Activated T-cell treated with anti-CD3 and anti-CD28 coated beads, Interleukin-2, amount 50 U/mL, for 72 hours (primary cell): ENCODE results near the gene KCTD12. TPM values are rescaled to one million over a fixed set of nuclear protein-coding genes. Genes with fewer than 3 reads are reported as not detected.
A peak's percentile ranks its signal among the peaks of the same experiment; 100 is the strongest.
"Not testable (repeated sequence)": the region's sequence is repeated elsewhere in the genome, so short reads cannot be mapped to it uniquely, and the experiment has no call there.

ENCODE experiments used
- ATAC-seq, 2 donors: fragments of 150-1000 bp; cut with Tn5 transposase; replicated peaks in 1 of 2; 2 replicates each; pipeline ENCODE4 v1.10.0; 2021; ENCODE audit warnings: moderate library complexity in 2 of 2, mild to moderate bottlenecking in 1 of 2
- DNase-seq, 2 donors: peaks; one replicate each; pipeline ENCODE4 v3.0.0; 2021 to 2022; ENCODE audit warnings: mixed read lengths in 1 of 2
- H3K27ac Mint-ChIP-seq: one replicate; pipeline ENCODE4 v1.8.0; 2022; ENCODE audit warnings: mild to moderate bottlenecking, moderate library complexity, mixed read lengths
- H3K27me3 Mint-ChIP-seq: one replicate; pipeline ENCODE4 v1.8.0; 2022; ENCODE audit warnings: low read depth, mixed read lengths
- H3K36me3 Mint-ChIP-seq, 2 donors: one replicate each; pipeline ENCODE4 v1.8.0; 2022; ENCODE audit warnings: mixed read lengths in 2 of 2, mild to moderate bottlenecking in 1 of 2; ENCODE audit not compliant: insufficient read depth in 2 of 2
- H3K4me1 Mint-ChIP-seq: one replicate; pipeline ENCODE4 v1.8.0; 2022; ENCODE audit warnings: low read depth, mixed read lengths
- H3K4me3 Mint-ChIP-seq, 2 donors: one replicate each; pipeline ENCODE4 v1.8.0; 2022; ENCODE audit warnings: mild to moderate bottlenecking in 2 of 2, mixed read lengths in 2 of 2, moderate library complexity in 2 of 2
- H3K9me3 Mint-ChIP-seq, 2 donors: one replicate each; pipeline ENCODE4 v1.8.0; 2022; ENCODE audit warnings: mixed read lengths in 2 of 2
- total RNA-seq, 2 donors: library from RNA; stranded (reverse); gene quantifications; one replicate each; pipeline ENCODE4 v1.2.3, GENCODE V29; 2022

KCTD12 gene
- total RNA-seq: 1 to 10 TPM; 3.3 to 6.6 TPM

DNA sequence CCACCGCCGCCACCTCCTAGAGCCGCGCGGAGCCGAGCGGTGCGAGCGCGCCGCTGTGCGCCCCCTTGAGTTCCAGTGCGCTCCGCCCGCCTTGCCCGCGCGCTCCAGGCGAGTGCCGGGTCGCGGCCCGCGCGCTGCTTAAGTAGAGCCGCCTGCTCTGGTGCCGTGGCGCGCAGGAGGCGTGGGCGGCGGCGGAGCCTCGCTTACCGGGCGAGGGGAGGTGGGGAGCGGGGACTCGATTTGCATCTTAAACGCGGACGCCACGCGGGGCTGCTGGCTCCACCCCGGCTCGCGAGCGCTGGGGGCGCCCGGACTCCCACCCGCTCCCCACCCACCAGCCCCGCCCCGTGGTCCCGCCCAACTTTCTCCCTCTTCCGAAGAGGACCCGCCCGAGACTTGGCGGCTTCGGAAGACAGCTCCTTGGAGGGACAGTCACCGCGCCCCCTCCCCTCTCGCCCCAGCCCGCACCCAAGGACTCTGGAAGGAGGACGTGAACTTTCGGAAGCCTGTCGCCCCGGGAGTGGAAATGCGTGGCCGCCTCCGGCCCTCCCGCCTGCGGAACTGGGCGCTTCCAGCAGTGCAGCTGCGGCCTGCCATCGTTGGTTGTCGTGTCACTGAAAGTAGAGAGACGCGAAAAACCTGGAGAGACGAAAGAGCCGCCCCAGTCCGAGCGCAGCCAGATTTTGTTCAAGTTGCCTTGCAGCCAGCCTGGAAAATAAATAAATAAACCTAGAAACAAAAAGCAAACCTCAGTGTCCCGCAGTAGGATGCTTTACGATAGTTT is at the start of gene KCTD12:
Gene KCTD12, minus strand, starts transcription at position 114 of the 784 bp plus-strand sequence. CDS start 257 bp downstream, outside the sequence.
- DNase-seq (peak; percentile 79 to 82), ATAC-seq (peak; percentile 79 to 81)
- Mint-ChIP-seq H3K9me3 (no peaks in the 10 kb centered on the region), H3K27me3 (peaks cover 29% of the 10 kb centered on the region), H3K4me1 (peaks cover 42% of the 10 kb centered on the region), H3K4me3 (peak within 1 kb of the TSS; percentile 88 to 90), H3K36me3 (no peaks in the 10 kb centered on the region), H3K27ac (no peak within 1 kb of the TSS)

DNA sequence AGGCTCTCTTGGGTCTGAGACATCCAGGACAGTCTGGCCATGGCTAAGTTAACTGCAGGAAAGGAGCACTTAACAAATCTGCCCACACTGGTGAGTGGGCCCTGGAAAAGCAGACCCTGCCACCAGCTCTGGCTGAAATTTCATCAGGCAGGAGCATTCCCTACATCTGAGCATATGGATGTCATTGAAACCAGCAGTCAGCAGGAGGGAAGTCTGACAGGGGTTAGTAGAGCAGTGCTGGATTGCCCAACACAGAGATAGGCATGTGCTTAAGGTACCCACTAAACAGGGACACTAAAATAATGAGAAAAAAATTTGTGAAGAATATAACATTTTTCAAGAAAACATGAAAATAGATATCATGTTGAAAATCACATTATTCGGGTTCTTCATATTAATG is 48.5 kb upstream of the KCTD12 start:
- no peak overlapping the region for H3K4me3 Mint-ChIP-seq
- H3K36me3 Mint-ChIP-seq: no peaks in the 10 kb centered on the region
- peaks cover 6% of the 10 kb centered on the region for H3K27me3 Mint-ChIP-seq
- H3K27ac Mint-ChIP-seq: no peak overlapping the region
- peaks cover 2% of the 10 kb centered on the region in 2 donors for H3K9me3 Mint-ChIP-seq
- no peaks in the 10 kb centered on the region for H3K4me1 Mint-ChIP-seq
- ATAC-seq: no peak
- DNase-seq: no peak

DNA sequence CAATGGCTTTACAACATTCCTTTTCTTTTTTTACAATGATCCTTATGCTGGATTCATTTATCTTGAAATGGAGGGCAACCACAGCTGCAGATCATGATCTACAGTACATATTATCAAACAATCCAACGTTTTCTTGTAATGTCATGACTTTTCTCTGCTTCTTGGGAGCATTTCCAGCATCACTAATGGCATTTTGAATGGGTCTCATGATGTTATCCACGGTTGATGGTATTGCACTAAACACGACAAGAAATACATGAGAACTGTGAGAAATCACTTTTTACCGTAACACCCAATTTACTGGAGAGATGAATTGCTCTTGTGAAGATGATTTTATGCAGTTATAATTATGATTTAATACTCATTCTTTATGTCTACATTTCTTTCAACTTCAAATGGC is 45.9 kb upstream of the KCTD12 start:
- H3K4me3 Mint-ChIP-seq: no peak overlapping the region
- H3K27ac Mint-ChIP-seq: no peak overlapping the region
- H3K4me1 Mint-ChIP-seq: no peaks in the 10 kb centered on the region
- peaks cover 6% of the 10 kb centered on the region for H3K27me3 Mint-ChIP-seq
- no peaks in the 10 kb centered on the region for H3K36me3 Mint-ChIP-seq
- ATAC-seq (no peak), DNase-seq (no peak)
- H3K9me3 Mint-ChIP-seq: peaks cover 2% of the 10 kb centered on the region in 2 donors

DNA sequence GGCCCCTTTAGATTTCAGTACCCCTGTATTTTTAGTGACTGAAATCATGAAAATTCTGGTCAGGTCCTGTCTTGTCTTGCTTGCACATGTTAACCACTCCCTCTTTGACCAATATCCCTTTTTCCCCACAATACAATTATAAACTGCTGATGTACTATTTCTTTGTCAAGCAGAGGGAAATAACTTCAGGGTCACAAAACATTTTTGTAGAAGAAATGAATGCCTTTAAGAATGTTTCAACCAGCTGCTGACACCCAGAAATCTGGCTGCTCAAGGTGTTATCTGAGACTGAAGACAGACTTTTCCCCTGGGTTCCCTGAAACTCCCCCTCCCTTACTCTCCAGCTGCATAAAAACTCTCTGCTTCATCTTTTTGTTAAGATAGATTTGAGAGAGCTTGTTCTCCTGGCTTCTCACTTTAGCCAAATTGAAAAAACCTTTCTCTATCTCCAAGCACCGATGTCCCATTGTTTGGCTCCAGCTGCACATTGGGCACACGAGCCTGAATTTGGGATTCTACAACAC is 43.7 kb upstream of the KCTD12 start:
- no peak for DNase-seq

DNA sequence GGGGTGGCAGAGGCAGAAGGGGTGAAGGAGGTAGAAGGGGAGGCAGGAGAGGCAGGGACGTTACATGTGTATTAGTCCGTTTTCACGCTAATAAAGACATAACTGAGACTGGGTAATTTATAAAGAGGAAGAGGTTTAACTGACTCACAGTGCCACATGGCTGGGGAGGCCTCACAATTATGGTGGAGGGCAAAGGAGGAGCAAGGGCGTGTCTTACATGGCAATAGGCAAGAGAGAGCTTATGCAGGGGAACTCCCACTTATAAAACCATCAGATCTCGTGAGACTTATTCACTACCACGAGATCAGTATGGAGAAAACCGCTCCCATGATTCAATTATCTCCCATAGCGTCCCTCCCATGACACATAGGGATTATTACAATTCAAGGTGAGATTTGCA is 43.1 kb upstream of the KCTD12 start:
- Mint-ChIP-seq H3K9me3 (no peaks in the 10 kb centered on the region), H3K27ac (no peak overlapping the region), H3K4me3 (no peak overlapping the region), H3K4me1 (no peaks in the 10 kb centered on the region), H3K27me3 (peaks cover 12% of the 10 kb centered on the region), H3K36me3 (no peaks in the 10 kb centered on the region)
- no peak for DNase-seq
- ATAC-seq: no peak

More for the DNA sequence above, 43.7 kb upstream of the KCTD12 start:
- Mint-ChIP-seq H3K27ac (no peak overlapping the region), H3K9me3 (no peaks in the 10 kb centered on the region), H3K4me3 (no peak overlapping the region), H3K27me3 (peaks cover 10% of the 10 kb centered on the region), H3K4me1 (no peaks in the 10 kb centered on the region), H3K36me3 (no peaks in the 10 kb centered on the region)
- no peak for ATAC-seq

DNA sequence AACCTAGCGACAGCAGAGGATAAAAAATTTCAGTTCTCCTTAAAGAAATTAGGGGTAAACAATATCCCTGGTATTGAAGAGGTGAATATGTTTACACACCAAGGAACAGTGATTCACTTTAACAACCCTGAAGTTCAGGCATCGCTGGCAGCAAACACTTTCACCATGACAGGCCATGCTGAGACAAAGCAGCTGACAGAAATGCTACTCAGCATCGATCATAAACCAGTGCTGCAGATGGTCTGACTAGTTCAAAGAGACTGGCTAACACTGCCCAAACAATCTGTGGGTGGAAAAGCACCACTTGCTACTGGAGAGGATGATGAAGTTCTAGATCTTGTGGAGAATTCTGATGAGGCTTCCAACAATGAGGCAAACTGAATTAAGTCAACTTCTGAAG is 42.3 kb upstream of the KCTD12 start:
- Mint-ChIP-seq H3K27me3 (peaks cover 12% of the 10 kb centered on the region), H3K9me3 (no peaks in the 10 kb centered on the region), H3K4me1 (no peaks in the 10 kb centered on the region), H3K36me3 (no peaks in the 10 kb centered on the region), H3K4me3 (no peak overlapping the region), H3K27ac (no peak overlapping the region)
- ATAC-seq: no peak
- DNase-seq: no peak

DNA sequence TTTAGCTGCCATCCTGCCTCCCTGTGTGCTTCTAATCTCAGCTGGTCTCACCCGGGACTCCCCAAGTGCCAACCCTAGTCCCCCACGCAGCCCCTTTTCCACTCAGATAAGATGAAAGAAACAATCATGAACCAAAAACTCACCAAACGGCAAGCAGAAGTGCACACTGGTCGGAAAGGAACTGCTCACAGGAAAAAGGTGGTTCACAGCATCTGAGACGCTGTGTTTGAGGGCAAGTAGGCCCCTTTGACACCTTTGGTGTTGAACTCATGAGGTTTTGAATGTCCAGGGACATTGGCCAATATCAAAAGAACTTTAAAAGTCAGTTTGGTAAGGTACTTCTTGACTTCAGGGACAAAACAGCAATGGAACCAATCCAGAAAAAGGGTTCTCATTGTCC is 41.8 kb upstream of the KCTD12 start:
- Mint-ChIP-seq H3K4me3 (no peak overlapping the region), H3K9me3 (no peaks in the 10 kb centered on the region), H3K27ac (no peak overlapping the region), H3K27me3 (peaks cover 16% of the 10 kb centered on the region), H3K36me3 (no peaks in the 10 kb centered on the region), H3K4me1 (no peaks in the 10 kb centered on the region)
- no peak for ATAC-seq
- no peak for DNase-seq

DNA sequence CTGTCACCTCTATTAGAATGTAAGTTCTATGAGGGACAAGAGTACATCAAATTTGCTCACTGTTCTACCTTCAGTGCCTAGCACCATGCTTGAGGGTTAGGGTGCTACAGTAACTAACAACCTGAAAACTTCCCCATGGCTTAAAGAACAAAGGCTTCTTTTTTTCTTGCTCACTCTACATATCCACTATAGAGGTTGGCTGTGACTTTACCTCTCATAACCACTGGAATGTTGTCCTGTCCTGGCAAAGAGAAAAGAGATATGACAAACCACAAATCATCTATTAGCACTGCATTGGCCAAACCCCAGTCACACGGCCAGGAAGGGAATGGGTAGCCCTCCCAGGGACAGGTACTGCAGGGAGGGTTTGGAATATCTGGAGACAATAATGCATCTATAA is 38.9 kb upstream of the KCTD12 start:
- Mint-ChIP-seq H3K9me3 (no peaks in the 10 kb centered on the region), H3K36me3 (no peaks in the 10 kb centered on the region), H3K27me3 (peaks cover 25% of the 10 kb centered on the region), H3K27ac (no peak overlapping the region), H3K4me3 (no peak overlapping the region), H3K4me1 (no peaks in the 10 kb centered on the region)
- DNase-seq (no peak), ATAC-seq (no peak)

DNA sequence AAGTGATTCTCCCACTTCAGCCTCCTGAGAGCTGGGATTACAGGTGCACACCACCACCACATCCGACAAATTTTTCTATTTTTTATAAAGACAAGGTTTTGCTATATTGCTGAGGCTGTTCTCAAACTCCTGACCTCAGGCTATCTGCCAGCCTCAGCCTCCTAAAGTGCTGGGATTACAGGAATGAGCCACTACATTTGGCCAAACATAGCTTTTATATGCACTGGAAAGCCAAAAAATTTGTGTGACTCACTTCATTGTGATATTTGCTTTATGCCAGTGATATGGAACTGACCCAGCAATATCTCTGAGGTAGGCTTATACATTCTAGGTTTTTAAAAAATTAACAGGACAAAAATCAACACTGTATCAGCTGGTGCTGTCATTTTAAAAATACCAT is 35.3 kb upstream of the KCTD12 start:
- Mint-ChIP-seq H3K27me3 (peaks cover 27% of the 10 kb centered on the region), H3K27ac (no peak overlapping the region)
- no peak for ATAC-seq

DNA sequence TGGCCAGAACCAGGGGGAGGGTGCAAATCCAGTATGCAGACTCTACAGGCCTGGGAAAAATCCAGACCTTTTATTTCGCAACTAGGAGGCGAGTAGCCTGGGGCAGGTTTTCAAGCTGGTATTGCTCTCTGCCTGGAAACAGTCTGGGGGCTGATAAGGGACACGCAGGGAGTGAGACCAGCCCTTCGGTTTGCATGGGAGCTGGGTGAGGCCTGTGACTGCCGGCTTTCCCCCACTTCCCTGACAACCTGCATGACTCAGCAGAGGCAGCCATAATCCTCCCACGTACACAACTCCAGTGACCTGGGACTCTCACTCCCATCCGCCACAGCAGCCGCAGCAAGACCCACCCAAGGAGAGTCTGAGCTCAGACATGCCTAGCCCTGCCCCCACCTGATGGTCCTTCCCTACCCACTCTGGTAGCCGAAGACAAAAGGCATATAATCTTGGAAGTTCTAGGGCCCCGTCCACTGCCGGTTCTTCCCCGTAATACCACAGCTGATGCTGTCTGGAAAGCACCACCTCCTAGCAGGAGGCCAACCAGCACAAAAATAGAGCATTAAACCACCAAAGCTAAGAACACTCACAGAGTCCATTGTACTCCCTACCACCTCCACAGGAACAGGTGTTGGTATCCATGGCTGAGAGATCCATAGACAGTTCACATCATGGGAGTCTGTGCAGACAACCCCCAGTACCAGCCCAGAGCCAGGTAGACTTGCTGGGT is 31.7 kb upstream of the KCTD12 start:
- peaks cover 16% of the 10 kb centered on the region for H3K27me3 Mint-ChIP-seq
- H3K27ac Mint-ChIP-seq, DNase-seq, H3K4me1 Mint-ChIP-seq, H3K4me3 Mint-ChIP-seq, H3K9me3 Mint-ChIP-seq, H3K36me3 Mint-ChIP-seq, ATAC-seq: not testable (repeated sequence)

More for the DNA sequence above, 35.3 kb upstream of the KCTD12 start:
- no peaks in the 10 kb centered on the region for H3K36me3 Mint-ChIP-seq
- H3K4me3 Mint-ChIP-seq: no peak overlapping the region
- H3K4me1 Mint-ChIP-seq: no peaks in the 10 kb centered on the region
- no peaks in the 10 kb centered on the region for H3K9me3 Mint-ChIP-seq
- no peak for DNase-seq

DNA sequence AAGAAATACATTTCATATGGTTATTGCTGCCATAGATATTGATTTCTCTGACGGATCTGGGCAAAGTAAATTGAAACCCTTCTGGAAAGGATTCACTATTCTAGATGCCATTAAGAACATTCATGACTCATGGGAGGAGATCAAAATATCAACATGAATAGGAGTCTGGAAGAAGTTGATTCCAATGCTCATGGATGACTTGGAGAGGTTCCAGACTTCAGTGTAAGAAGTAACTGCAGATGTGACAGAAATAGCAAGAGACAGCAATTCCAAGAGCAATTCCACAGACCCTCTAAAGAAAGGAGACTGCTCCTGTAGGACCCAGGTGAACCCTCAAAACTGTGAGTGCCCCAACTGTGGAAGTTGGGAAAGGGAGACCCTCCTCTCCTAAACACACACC is 30.9 kb upstream of the KCTD12 start:
- Mint-ChIP-seq H3K27me3 (peaks cover 11% of the 10 kb centered on the region), H3K4me1 (no peaks in the 10 kb centered on the region), H3K27ac (no peak overlapping the region), H3K9me3 (no peaks in the 10 kb centered on the region), H3K4me3 (no peak overlapping the region), H3K36me3 (no peaks in the 10 kb centered on the region)
- no peak for DNase-seq
- no peak for ATAC-seq

DNA sequence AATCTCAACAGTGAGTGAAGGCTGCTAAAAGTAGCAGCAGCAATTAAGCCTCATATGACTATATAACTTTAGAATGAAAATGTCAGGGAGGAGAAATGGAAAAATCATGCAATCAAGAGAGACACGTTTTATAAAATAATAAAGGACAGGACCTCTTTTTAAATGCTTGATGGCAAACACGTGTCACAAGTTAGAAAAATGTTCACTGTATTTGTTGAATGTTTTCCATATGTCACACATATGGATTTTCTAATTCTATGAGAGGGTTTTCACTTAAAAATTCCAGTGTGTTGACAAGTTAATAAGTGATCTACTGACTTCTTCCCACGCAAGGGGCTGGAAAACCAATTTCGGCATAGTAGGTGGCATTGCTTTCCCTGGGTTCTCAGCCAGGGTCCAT is 27.7 kb upstream of the KCTD12 start:
- ATAC-seq (no peak), DNase-seq (no peak)
- H3K27ac Mint-ChIP-seq: no peak overlapping the region
- H3K9me3 Mint-ChIP-seq: no peaks in the 10 kb centered on the region
- no peak overlapping the region for H3K4me3 Mint-ChIP-seq
- H3K36me3 Mint-ChIP-seq: no peaks in the 10 kb centered on the region
- no peaks in the 10 kb centered on the region for H3K27me3 Mint-ChIP-seq
- no peaks in the 10 kb centered on the region for H3K4me1 Mint-ChIP-seq

DNA sequence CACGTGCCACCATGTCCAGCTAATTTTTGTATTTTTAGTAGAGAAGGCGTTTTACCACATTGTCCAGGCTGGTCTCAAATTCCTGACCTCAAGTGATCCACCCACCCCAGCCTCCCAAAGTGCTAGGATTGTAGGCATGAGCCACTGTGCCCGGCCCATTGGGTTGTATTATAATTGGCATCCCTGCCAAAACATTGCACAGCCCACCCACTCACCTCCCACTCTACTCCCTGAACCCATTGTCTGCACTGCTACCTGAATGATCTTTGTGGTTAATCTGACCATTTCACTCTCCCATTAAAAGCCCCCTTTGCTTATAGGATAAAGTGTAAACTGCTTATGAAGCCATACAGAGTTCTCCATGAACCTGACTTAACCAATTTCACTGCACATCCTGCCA is 26.3 kb upstream of the KCTD12 start:
- Mint-ChIP-seq H3K9me3 (no peaks in the 10 kb centered on the region), H3K36me3 (no peaks in the 10 kb centered on the region), H3K4me1 (no peaks in the 10 kb centered on the region), H3K27ac (no peak overlapping the region), H3K4me3 (no peak overlapping the region), H3K27me3 (no peaks in the 10 kb centered on the region)
- DNase-seq (no peak), ATAC-seq (no peak)
